Nephron progenitor cell (in vitro differentiated cells): ENCODE data around the gene RETREG1.

Source experiments
- DNase-seq: peaks from one replicate; pipeline ENCODE4 v3.0.0; 2021
- H3K27ac Mint-ChIP-seq: 2 replicates; pipeline ENCODE4 v1.8.0; 2021; ENCODE audit warnings: mild to moderate bottlenecking, moderate library complexity, mixed read lengths
- H3K27me3 Mint-ChIP-seq: 2 replicates; pipeline ENCODE4 v1.8.0; 2021; ENCODE audit warnings: mild to moderate bottlenecking, low read depth, mixed read lengths; ENCODE audit not compliant: poor library complexity
- H3K36me3 Mint-ChIP-seq: 2 replicates; pipeline ENCODE4 v1.8.0; 2021; ENCODE audit warnings: low read depth, mixed read lengths
- H3K4me1 Mint-ChIP-seq: 2 replicates; pipeline ENCODE4 v1.8.0; 2021; ENCODE audit warnings: mixed read lengths
- H3K4me3 Mint-ChIP-seq: 2 replicates; pipeline ENCODE4 v1.8.0; 2021; ENCODE audit warnings: mild to moderate bottlenecking, moderate library complexity, mixed read lengths
- H3K9me3 Mint-ChIP-seq: 2 replicates; pipeline ENCODE4 v1.8.0; 2021; ENCODE audit warnings: mild to moderate bottlenecking, moderate library complexity, mixed read lengths
- CTCF ChIP-seq: fragments of 200-600 bp; sonication (generic); IDR thresholded peaks from 2 replicates; pipeline ENCODE4 v1.5.0; 2021; ENCODE audit warnings: antibody characterized with exemption

The RETREG1 gene

GRCh38 chr5:16505140-16505891 is 111.5 kb downstream of the RETREG1 start:
- Mint-ChIP-seq H3K27ac (no peak overlapping the region), H3K4me1 (peaks cover 12% of the 10 kb centered on the region), H3K4me3 (no peak overlapping the region), H3K9me3 (no peaks in the 10 kb centered on the region), H3K36me3 (no peaks in the 10 kb centered on the region), H3K27me3 (no peaks in the 10 kb centered on the region)
- no peak for DNase-seq
- no peak for TF ChIP-seq CTCF

- peak overlapping the region; percentile 58 for H3K27ac Mint-ChIP-seq
- H3K9me3 Mint-ChIP-seq: no peaks in the 10 kb centered on the region
Measured at GRCh38 chr5:16504571-16504970, 112.2 kb downstream of the RETREG1 start.

GRCh38 chr5:16502866-16503265 is 113.9 kb downstream of the RETREG1 start:
- Mint-ChIP-seq H3K9me3 (peaks cover 2% of the 10 kb centered on the region), H3K27ac (no peak overlapping the region), H3K27me3 (no peaks in the 10 kb centered on the region), H3K36me3 (no peaks in the 10 kb centered on the region), H3K4me3 (no peak overlapping the region), H3K4me1 (no peaks in the 10 kb centered on the region)
- no peak for DNase-seq
- TF ChIP-seq CTCF: no peak

More at GRCh38 chr5:16504571-16504970, 112.2 kb downstream of the RETREG1 start:
- no peaks in the 10 kb centered on the region for H3K27me3 Mint-ChIP-seq
- H3K4me3 Mint-ChIP-seq: no peak overlapping the region
- TF ChIP-seq CTCF: no peak
- DNase-seq: no peak
- peaks cover 12% of the 10 kb centered on the region for H3K4me1 Mint-ChIP-seq
- H3K36me3 Mint-ChIP-seq: no peaks in the 10 kb centered on the region

- H3K4me1 Mint-ChIP-seq: no peaks in the 10 kb centered on the region
- TF ChIP-seq CTCF: no peak
- H3K9me3 Mint-ChIP-seq: peaks cover 20% of the 10 kb centered on the region
- H3K4me3 Mint-ChIP-seq: no peak overlapping the region
- no peaks in the 10 kb centered on the region for H3K27me3 Mint-ChIP-seq
- H3K36me3 Mint-ChIP-seq: peaks cover under 1% of the 10 kb centered on the region
- H3K27ac Mint-ChIP-seq: no peak overlapping the region
- no peak for DNase-seq
Measured at GRCh38 chr5:16500024-16500423, 116.8 kb downstream of the RETREG1 start.

GRCh38 chr5:16497546-16497945 is 119.3 kb downstream of the RETREG1 start:
- H3K4me3 Mint-ChIP-seq: no peak overlapping the region
- no peak overlapping the region for H3K27ac Mint-ChIP-seq
- peaks cover 31% of the 10 kb centered on the region for H3K9me3 Mint-ChIP-seq
- peaks cover 3% of the 10 kb centered on the region for H3K27me3 Mint-ChIP-seq
- H3K36me3 Mint-ChIP-seq: peaks cover 10% of the 10 kb centered on the region
- no peak for TF ChIP-seq CTCF
- no peak for DNase-seq
- no peaks in the 10 kb centered on the region for H3K4me1 Mint-ChIP-seq

GRCh38 chr5:16493261-16493660 is 123.5 kb downstream of the RETREG1 start:
- TF ChIP-seq CTCF: no peak
- Mint-ChIP-seq H3K27me3 (peaks cover 3% of the 10 kb centered on the region), H3K36me3 (peaks cover 10% of the 10 kb centered on the region), H3K9me3 (peaks cover 31% of the 10 kb centered on the region), H3K4me3 (no peak overlapping the region), H3K4me1 (no peaks in the 10 kb centered on the region), H3K27ac (no peak overlapping the region)
- DNase-seq: no peak
